H9 (cell line): ENCODE measurements around the gene TIGD1. TPM values are rescaled to one million over a fixed set of nuclear protein-coding genes. Genes with fewer than 3 reads are reported as not detected.

Experiments
- DNase-seq: peaks from one replicate; pipeline ENCODE4 v3.0.0-alpha.2; 2017
- H2AFZ ChIP-seq: one replicate; pipeline ENCODE4 v1.6.1; 2013; ENCODE audit warnings: mild to moderate bottlenecking, low read length, control low read depth, moderate library complexity
- H2AK5ac ChIP-seq: 2 replicates; pipeline ENCODE4 v1.6.1; 2013; ENCODE audit warnings: low read length, control low read depth, mixed read lengths; ENCODE audit not compliant: insufficient read length
- H2BK120ac ChIP-seq: one replicate; pipeline ENCODE4 v1.6.1; 2013; ENCODE audit warnings: low read depth, mild to moderate bottlenecking, low read length, control low read depth, inconsistent platforms; ENCODE audit not compliant: poor library complexity, severe bottlenecking
- H2BK12ac ChIP-seq: 2 replicates; pipeline ENCODE4 v1.6.1; 2013; ENCODE audit warnings: low read length, control low read depth, mixed read lengths, low read depth; ENCODE audit not compliant: insufficient read length
- H2BK15ac ChIP-seq: 2 replicates; pipeline ENCODE4 v1.6.1; 2013; ENCODE audit warnings: low read depth, low read length, control low read depth
- H2BK20ac ChIP-seq: one replicate; pipeline ENCODE4 v1.6.1; 2013; ENCODE audit warnings: low read depth, mild to moderate bottlenecking, low read length, control low read depth, inconsistent platforms; ENCODE audit not compliant: poor library complexity, severe bottlenecking
- H2BK5ac ChIP-seq: 2 replicates; pipeline ENCODE4 v1.6.1; 2013; ENCODE audit warnings: low read length, control low read depth, mixed read lengths; ENCODE audit not compliant: insufficient read length
- H3K14ac ChIP-seq: 2 replicates; pipeline ENCODE4 v1.6.1; 2013; ENCODE audit warnings: low read length, control low read depth; ENCODE audit not compliant: insufficient read depth
- H3K18ac ChIP-seq: 2 replicates; pipeline ENCODE4 v1.6.1; 2013; ENCODE audit warnings: low read depth, mild to moderate bottlenecking, mixed read lengths, low read length, control low read depth; ENCODE audit not compliant: insufficient read length
- H3K23ac ChIP-seq: 2 replicates; pipeline ENCODE4 v1.6.1; 2013; ENCODE audit warnings: low read length, control low read depth, mixed read lengths, low read depth; ENCODE audit not compliant: insufficient read length
- H3K23me2 ChIP-seq: 2 replicates; pipeline ENCODE4 v1.6.1; 2013; ENCODE audit warnings: low read depth, mild to moderate bottlenecking, mixed read lengths, low read length, control low read depth; ENCODE audit not compliant: insufficient read length, poor library complexity, severe bottlenecking
- H3K27ac ChIP-seq: 2 replicates; pipeline ENCODE4 v1.5.1; 2013; ENCODE audit warnings: low read length, control low read depth, mixed read lengths, low read depth; ENCODE audit not compliant: insufficient read length
- H3K27me3 ChIP-seq: 2 replicates; pipeline ENCODE4 v1.6.1; 2013; ENCODE audit warnings: low read length, control low read depth, inconsistent platforms; ENCODE audit not compliant: insufficient read depth
- H3K4ac ChIP-seq: 2 replicates; pipeline ENCODE4 v1.6.1; 2013; ENCODE audit warnings: low read depth, mild to moderate bottlenecking, control low read depth, inconsistent platforms, low read length, moderate library complexity
- H3K4me1 ChIP-seq: 2 replicates; pipeline ENCODE4 v1.6.1; 2013; ENCODE audit warnings: low read length, control low read depth, inconsistent platforms; ENCODE audit not compliant: insufficient read depth
- H3K4me2 ChIP-seq: 2 replicates; pipeline ENCODE4 v1.6.1; 2013; ENCODE audit warnings: low read length, control low read depth, mixed read lengths; ENCODE audit not compliant: insufficient read length, insufficient read depth
- H3K56ac ChIP-seq: 2 replicates; pipeline ENCODE4 v1.6.1; 2013; ENCODE audit warnings: low read depth, mild to moderate bottlenecking, mixed read lengths, low read length, control low read depth; ENCODE audit not compliant: insufficient read length
- H3K79me1 ChIP-seq: 2 replicates; pipeline ENCODE4 v1.6.1; 2013; ENCODE audit warnings: low read depth, mild to moderate bottlenecking, moderate library complexity, low read length, control low read depth, inconsistent platforms; ENCODE audit not compliant: insufficient read depth, poor library complexity, severe bottlenecking
- H3K79me2 ChIP-seq: 2 replicates; pipeline ENCODE4 v1.6.1; 2013; ENCODE audit warnings: low read length, control low read depth, inconsistent platforms; ENCODE audit not compliant: insufficient read depth
- H3K9ac ChIP-seq: 2 replicates; pipeline ENCODE4 v1.6.1; 2013; ENCODE audit warnings: low read length, control low read depth, mixed read lengths; ENCODE audit not compliant: insufficient read length; ENCODE audit errors: extremely low read depth
- H3K9me3 ChIP-seq: one replicate; pipeline ENCODE4 v1.6.1; 2013; ENCODE audit warnings: low read depth, low read length, inconsistent platforms; ENCODE audit not compliant: control insufficient read depth
- H3T11ph ChIP-seq: one replicate; pipeline ENCODE4 v1.6.1; 2013; ENCODE audit warnings: mild to moderate bottlenecking, low read length, control low read depth, inconsistent platforms
- H4K20me1 ChIP-seq: one replicate; pipeline ENCODE4 v1.6.1; 2013; ENCODE audit not compliant: control insufficient read depth, insufficient read length, insufficient read depth
- H4K5ac ChIP-seq: 2 replicates; pipeline ENCODE4 v1.6.1; 2013; ENCODE audit warnings: low read depth, mild to moderate bottlenecking, mixed read lengths, low read length, control low read depth; ENCODE audit not compliant: insufficient read length
- H4K8ac ChIP-seq: replicated peaks from 2 replicates; pipeline ENCODE4 v1.6.1; 2013; ENCODE audit warnings: low read length, control low read depth, mixed read lengths, low read depth; ENCODE audit not compliant: insufficient read length
- H4K91ac ChIP-seq: 2 replicates; pipeline ENCODE4 v1.6.1; 2013; ENCODE audit warnings: low read depth, mild to moderate bottlenecking, moderate library complexity, mixed read lengths, low read length, control low read depth; ENCODE audit not compliant: insufficient read length
- H3K27ac Mint-ChIP-seq, 3 experiments: 2 replicates in 2 of 3; 3 replicates in 1 of 3; pipeline ENCODE4 v1.8.0; 2020 to 2021; ENCODE audit warnings: mixed read lengths in 3 of 3, mild to moderate bottlenecking in 1 of 3, moderate library complexity in 1 of 3
- H3K27me3 Mint-ChIP-seq: 2 replicates; pipeline ENCODE4 v1.8.0; 2021; ENCODE audit warnings: low read depth, mild to moderate bottlenecking, moderate library complexity, mixed read lengths
- H3K36me3 Mint-ChIP-seq, 3 experiments: 2 replicates in 2 of 3; 3 replicates in 1 of 3; pipeline ENCODE4 v1.8.0; 2020 to 2021; ENCODE audit warnings: low read depth in 3 of 3, mixed read lengths in 3 of 3; ENCODE audit not compliant: insufficient read depth in 1 of 3
- H3K4me1 Mint-ChIP-seq, 2 experiments: 2 replicates each; pipeline ENCODE4 v1.8.0; 2020; ENCODE audit warnings: mixed read lengths in 2 of 2
- H3K4me3 Mint-ChIP-seq, 2 experiments: 2 replicates in 1 of 2; 3 replicates in 1 of 2; pipeline ENCODE4 v1.8.0; 2020 to 2021; ENCODE audit warnings: mild to moderate bottlenecking in 2 of 2, mixed read lengths in 2 of 2, moderate library complexity in 1 of 2
- H3K9me3 Mint-ChIP-seq, 2 experiments: 2 replicates in 1 of 2; 3 replicates in 1 of 2; pipeline ENCODE4 v1.8.0; 2020; ENCODE audit warnings: mild to moderate bottlenecking in 2 of 2, mixed read lengths in 2 of 2, moderate library complexity in 1 of 2
- WGBS: extraction: QIAGEN DNeasy Blood & Tissue Kit; methylation state at CpG from one replicate; pipeline ENCODE4 v1.1.7; 2013; ENCODE audit warnings: missing lambda C conversion rate, low lambda C conversion rate, mixed read lengths; ENCODE audit not compliant: insufficient read length; ENCODE audit errors: extremely low coverage; 5-methylcytosine and 5-hydroxymethylcytosine counted together
- total RNA-seq: library from RNA; stranded (reverse); gene quantifications from 2 replicates; pipeline ENCODE4 v1.2.1, GENCODE V29; 2021
- TF ChIP-seq, protein P1 (sequence below): fragments of 200-600 bp; sonication (generic); conservative IDR thresholded peaks from 3 replicates; pipeline ENCODE4 v1.8.0; 2021; ENCODE audit warnings: antibody characterized with exemption, mild to moderate bottlenecking

TIGD1 gene
- total RNA-seq, 1 experiment from 2014 or later, result 6.3 TPM

DNA sequence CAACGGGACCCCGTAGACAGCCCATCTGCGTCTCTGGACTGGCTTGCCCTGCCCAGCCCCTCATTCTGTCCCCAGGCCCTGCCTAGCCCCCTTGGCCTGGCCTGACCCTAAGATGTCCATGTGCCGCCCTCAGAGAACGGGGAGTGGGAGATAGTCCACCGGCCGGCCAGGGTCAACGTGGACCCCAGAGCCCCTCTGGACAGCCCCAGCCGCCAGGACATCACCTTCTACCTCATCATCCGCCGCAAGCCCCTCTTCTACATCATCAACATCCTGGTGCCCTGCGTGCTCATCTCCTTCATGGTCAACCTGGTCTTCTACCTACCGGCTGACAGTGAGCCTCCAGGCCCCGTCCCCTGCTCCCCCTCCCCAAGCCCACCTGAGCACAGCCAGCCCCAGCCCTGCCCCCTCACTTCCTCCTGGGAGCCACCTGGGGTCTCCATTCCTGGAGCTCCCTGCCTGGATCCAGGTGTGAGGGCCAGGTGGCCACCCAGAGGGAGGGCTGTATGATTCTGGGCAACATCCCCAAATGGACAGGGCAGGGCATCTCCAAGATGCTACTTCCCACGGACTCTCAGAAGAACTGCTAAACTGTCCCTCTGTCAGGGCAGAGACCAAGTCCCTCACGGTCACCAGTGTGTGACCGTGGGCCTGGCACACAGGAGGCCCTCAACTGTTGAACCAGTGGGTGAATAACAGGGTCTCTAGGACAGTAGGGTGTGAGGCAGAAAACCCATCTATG lies 20.4 kb downstream of the TIGD1 start:
- Histone ChIP-seq H2BK15ac (no peak overlapping the region), H3K27ac (no peak overlapping the region), H3K14ac (no peak overlapping the region; the same call in 1 of the 2 replicates), H2AK5ac (no peak overlapping the region), H3K4me2 (no peak overlapping the region), H3K4ac (no peak overlapping the region), H3K56ac (no peak overlapping the region), H4K5ac (no peak overlapping the region), H3K23me2 (no peaks in the 10 kb centered on the region), H3T11ph (no peak overlapping the region), H3K9ac (no peak overlapping the region), H2BK120ac (no peak overlapping the region), H3K79me2 (no peaks in the 10 kb centered on the region), H3K79me1 (no peaks in the 10 kb centered on the region), H3K4me1 (no peaks in the 10 kb centered on the region), H4K20me1 (no peaks in the 10 kb centered on the region), H4K8ac (no peak overlapping the region), H2BK5ac (no peak overlapping the region), H3K18ac (no peak overlapping the region), H2BK20ac (no peak overlapping the region), H2BK12ac (no peak overlapping the region), H3K23ac (no peak overlapping the region), H2AFZ (no peak overlapping the region), H4K91ac (no peak overlapping the region), H3K27me3 (no peaks in the 10 kb centered on the region), H3K9me3 (no peaks in the 10 kb centered on the region)
- peaks cover 13 to 25% of the 10 kb centered on the region in 2 experiments for H3K4me1 Mint-ChIP-seq
- peak overlapping the region in 1 of 3 experiments; percentile 84; a peak in 1 of 7 replicates for H3K27ac Mint-ChIP-seq
- H3K36me3 Mint-ChIP-seq, result no peaks in the 10 kb centered on the region
- DNase-seq, result no peak
- peaks cover 48% of the 10 kb centered on the region for H3K27me3 Mint-ChIP-seq
- H3K9me3 Mint-ChIP-seq, result no peaks in the 10 kb centered on the region
- no CpG with 5 or more reads among the region's 17 CpGs for WGBS
- no peak overlapping the region; a peak in 1 of 5 replicates for H3K4me3 Mint-ChIP-seq
- TF ChIP-seq, protein P1, sequence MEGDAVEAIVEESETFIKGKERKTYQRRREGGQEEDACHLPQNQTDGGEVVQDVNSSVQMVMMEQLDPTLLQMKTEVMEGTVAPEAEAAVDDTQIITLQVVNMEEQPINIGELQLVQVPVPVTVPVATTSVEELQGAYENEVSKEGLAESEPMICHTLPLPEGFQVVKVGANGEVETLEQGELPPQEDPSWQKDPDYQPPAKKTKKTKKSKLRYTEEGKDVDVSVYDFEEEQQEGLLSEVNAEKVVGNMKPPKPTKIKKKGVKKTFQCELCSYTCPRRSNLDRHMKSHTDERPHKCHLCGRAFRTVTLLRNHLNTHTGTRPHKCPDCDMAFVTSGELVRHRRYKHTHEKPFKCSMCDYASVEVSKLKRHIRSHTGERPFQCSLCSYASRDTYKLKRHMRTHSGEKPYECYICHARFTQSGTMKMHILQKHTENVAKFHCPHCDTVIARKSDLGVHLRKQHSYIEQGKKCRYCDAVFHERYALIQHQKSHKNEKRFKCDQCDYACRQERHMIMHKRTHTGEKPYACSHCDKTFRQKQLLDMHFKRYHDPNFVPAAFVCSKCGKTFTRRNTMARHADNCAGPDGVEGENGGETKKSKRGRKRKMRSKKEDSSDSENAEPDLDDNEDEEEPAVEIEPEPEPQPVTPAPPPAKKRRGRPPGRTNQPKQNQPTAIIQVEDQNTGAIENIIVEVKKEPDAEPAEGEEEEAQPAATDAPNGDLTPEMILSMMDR, result no peak
